NB4 (cell line): ENCODE measurements around the gene HOXC6.

ENCODE experiments used
- MYC ChIP-seq: IDR thresholded peaks from 2 replicates; pipeline ENCODE4 v1.6.1; 2011; ENCODE audit warnings: low read depth, low read length
- TF ChIP-seq, protein P1 (sequence below): IDR thresholded peaks from one replicate; pipeline ENCODE4 v1.5.1; 2012; ENCODE audit warnings: low read depth, low read length

DNA sequence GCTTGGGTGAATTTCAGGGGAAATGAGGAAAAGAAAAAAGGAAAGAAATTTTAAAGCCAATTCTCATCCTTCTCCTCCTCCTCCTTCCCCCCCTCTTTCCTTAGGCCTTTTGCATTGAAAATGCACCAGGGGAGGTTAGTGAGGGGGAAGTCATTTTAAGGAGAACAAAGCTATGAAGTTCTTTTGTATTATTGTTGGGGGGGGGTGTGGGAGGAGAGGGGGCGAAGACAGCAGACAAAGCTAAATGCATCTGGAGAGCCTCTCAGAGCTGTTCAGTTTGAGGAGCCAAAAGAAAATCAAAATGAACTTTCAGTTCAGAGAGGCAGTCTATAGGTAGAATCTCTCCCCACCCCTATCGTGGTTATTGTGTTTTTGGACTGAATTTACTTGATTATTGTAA lies 27.3 kb downstream of the HOXC6 start:
- TF ChIP-seq, protein P1, sequence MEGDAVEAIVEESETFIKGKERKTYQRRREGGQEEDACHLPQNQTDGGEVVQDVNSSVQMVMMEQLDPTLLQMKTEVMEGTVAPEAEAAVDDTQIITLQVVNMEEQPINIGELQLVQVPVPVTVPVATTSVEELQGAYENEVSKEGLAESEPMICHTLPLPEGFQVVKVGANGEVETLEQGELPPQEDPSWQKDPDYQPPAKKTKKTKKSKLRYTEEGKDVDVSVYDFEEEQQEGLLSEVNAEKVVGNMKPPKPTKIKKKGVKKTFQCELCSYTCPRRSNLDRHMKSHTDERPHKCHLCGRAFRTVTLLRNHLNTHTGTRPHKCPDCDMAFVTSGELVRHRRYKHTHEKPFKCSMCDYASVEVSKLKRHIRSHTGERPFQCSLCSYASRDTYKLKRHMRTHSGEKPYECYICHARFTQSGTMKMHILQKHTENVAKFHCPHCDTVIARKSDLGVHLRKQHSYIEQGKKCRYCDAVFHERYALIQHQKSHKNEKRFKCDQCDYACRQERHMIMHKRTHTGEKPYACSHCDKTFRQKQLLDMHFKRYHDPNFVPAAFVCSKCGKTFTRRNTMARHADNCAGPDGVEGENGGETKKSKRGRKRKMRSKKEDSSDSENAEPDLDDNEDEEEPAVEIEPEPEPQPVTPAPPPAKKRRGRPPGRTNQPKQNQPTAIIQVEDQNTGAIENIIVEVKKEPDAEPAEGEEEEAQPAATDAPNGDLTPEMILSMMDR = no peak
- TF ChIP-seq MYC = no peak
